ENCODE results near the gene MICALL1.

DNA sequence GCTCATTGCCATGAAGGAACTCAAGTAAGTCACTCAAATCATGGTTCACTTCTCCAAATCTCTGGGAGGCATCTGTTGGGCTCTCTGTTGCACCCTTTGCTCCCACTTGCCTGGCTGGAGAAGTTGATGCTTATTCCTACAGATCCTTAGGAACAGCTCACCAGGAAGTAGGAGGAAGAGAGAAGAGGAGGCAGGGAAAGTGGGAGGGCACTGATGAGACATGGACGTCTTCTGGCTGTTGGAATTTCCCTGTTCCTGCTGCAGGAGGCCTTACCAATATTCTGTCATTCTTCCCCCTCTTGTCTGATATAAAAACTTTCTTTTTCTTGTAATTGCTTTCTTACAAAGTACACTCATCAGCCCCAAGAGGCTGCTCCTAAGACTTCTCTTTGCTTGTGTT is 61.0 kb downstream of the MICALL1 start:
- TF ChIP-seq PPARA (CRISPR knock-in tag; IDR thresholded peaks at IDR 0.05; ENCODE audit: borderline replicate concordance) (no peak), BACH2 (CRISPR knock-in tag; IDR thresholded peaks at IDR 0.05; ENCODE audit: borderline replicate concordance) (no peak), RARB (CRISPR knock-in tag; IDR thresholded peaks at IDR 0.05) (no peak), ESRRG (CRISPR knock-in tag; IDR thresholded peaks at IDR 0.05) (no peak), SNAI2 (CRISPR knock-in tag; IDR thresholded peaks at IDR 0.05) (no peak), ZFP30 (CRISPR knock-in tag; IDR thresholded peaks at IDR 0.05) (no peak), GLIS3 (CRISPR knock-in tag; IDR thresholded peaks at IDR 0.05) (no peak)
- TF ChIP-seq, protein P1, sequence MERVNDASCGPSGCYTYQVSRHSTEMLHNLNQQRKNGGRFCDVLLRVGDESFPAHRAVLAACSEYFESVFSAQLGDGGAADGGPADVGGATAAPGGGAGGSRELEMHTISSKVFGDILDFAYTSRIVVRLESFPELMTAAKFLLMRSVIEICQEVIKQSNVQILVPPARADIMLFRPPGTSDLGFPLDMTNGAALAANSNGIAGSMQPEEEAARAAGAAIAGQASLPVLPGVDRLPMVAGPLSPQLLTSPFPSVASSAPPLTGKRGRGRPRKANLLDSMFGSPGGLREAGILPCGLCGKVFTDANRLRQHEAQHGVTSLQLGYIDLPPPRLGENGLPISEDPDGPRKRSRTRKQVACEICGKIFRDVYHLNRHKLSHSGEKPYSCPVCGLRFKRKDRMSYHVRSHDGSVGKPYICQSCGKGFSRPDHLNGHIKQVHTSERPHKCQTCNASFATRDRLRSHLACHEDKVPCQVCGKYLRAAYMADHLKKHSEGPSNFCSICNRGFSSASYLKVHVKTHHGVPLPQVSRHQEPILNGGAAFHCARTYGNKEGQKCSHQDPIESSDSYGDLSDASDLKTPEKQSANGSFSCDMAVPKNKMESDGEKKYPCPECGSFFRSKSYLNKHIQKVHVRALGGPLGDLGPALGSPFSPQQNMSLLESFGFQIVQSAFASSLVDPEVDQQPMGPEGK (CRISPR knock-in tag; IDR thresholded peaks at IDR 0.05; ENCODE audit: borderline replicate concordance), result no peak
- TF ChIP-seq, protein P2, sequence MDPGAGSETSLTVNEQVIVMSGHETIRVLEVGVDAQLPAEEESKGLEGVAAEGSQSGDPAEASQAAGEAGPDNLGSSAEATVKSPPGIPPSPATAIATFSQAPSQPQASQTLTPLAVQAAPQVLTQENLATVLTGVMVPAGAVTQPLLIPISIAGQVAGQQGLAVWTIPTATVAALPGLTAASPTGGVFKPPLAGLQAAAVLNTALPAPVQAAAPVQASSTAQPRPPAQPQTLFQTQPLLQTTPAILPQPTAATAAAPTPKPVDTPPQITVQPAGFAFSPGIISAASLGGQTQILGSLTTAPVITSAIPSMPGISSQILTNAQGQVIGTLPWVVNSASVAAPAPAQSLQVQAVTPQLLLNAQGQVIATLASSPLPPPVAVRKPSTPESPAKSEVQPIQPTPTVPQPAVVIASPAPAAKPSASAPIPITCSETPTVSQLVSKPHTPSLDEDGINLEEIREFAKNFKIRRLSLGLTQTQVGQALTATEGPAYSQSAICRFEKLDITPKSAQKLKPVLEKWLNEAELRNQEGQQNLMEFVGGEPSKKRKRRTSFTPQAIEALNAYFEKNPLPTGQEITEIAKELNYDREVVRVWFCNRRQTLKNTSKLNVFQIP (CRISPR knock-in tag; IDR thresholded peaks at IDR 0.05; ENCODE audit: borderline replicate concordance, low read depth), result no peak

All from SK-N-SH treated with all-trans-retinoic acid at 6 μM for 48 hours (cell line).